Daoy (cell line): ENCODE measurements around the gene PRKCQ. TPM values are rescaled to one million over a fixed set of nuclear protein-coding genes. Genes with fewer than 3 reads are reported as not detected.

ENCODE experiments used
- DNase-seq: peaks from one replicate; pipeline ENCODE4 v3.0.0-alpha.2; 2015; ENCODE audit warnings: low read depth
- total RNA-seq: library from RNA; depleted of rRNA; stranded (reverse); fragments of >200 nt; shearing (Covaris generic); gene quantifications from 2 replicates; pipeline ENCODE4 v1.2.3, GENCODE V29; 2014; rRNA removed

Gene PRKCQ
- 7.1 and 8.1 TPM in 2 replicates for total RNA-seq

GRCh38 chr10:6579904-6580278, at the start of gene PRKCQ:
Gene PRKCQ (minus strand): TSS chr10:6580276. CDS start chr10:6515135, 65,141 bp downstream.
- peak; percentile 57 for DNase-seq

- DNase-seq: no peak
Observed at GRCh38 chr10:6625428-6625827, 45.4 kb upstream of the PRKCQ start.

GRCh38 chr10:6624392-6624791, 44.3 kb upstream of the PRKCQ start:
- DNase-seq: no peak

- DNase-seq: no peak
Observed at GRCh38 chr10:6622921-6623320, 42.8 kb upstream of the PRKCQ start.

GRCh38 chr10:6621536-6621935, 41.5 kb upstream of the PRKCQ start:
- DNase-seq: peak; percentile 42

- peak; percentile 33 for DNase-seq
Observed at GRCh38 chr10:6619660-6620059, 39.6 kb upstream of the PRKCQ start.

- DNase-seq: no peak
Observed at GRCh38 chr10:6618340-6618739, 38.3 kb upstream of the PRKCQ start.

GRCh38 chr10:6617309-6618076, 37.4 kb upstream of the PRKCQ start:
- no peak for DNase-seq

- DNase-seq: no peak
Observed at GRCh38 chr10:6615971-6616370, 35.9 kb upstream of the PRKCQ start.

- DNase-seq: no peak
Observed at GRCh38 chr10:6612371-6612770, 32.3 kb upstream of the PRKCQ start.

- no peak for DNase-seq
Observed at GRCh38 chr10:6610647-6611046, 30.6 kb upstream of the PRKCQ start.

GRCh38 chr10:6609625-6610024, 29.5 kb upstream of the PRKCQ start:
- no peak for DNase-seq

GRCh38 chr10:6607778-6608177, 27.7 kb upstream of the PRKCQ start:
- DNase-seq: no peak

GRCh38 chr10:6607182-6607581, 27.1 kb upstream of the PRKCQ start:
- DNase-seq: no peak

- no peak for DNase-seq
Observed at GRCh38 chr10:6603142-6604125, 23.4 kb upstream of the PRKCQ start.

GRCh38 chr10:6602700-6603084, 22.6 kb upstream of the PRKCQ start:
- no peak for DNase-seq

- DNase-seq: no peak
Observed at GRCh38 chr10:6602026-6602699, 22.1 kb upstream of the PRKCQ start.

GRCh38 chr10:6601246-6601805, 21.2 kb upstream of the PRKCQ start:
- DNase-seq: no peak

- DNase-seq: no peak
Observed at GRCh38 chr10:6600224-6600987, 20.3 kb upstream of the PRKCQ start.

- DNase-seq: no peak
Observed at GRCh38 chr10:6598679-6599078, 18.6 kb upstream of the PRKCQ start.

- DNase-seq: no peak
Observed at GRCh38 chr10:6597478-6597877, 17.4 kb upstream of the PRKCQ start.
